Sigmoid colon (tissue), 7 donors: ENCODE data around the gene C13orf42. TPM values are rescaled to one million over a fixed set of nuclear protein-coding genes. Genes with fewer than 3 reads are reported as not detected.

Source experiments
- DNase-seq: peaks from one replicate; pipeline ENCODE4 v3.0.0-alpha.2; 2019
- H3K27ac ChIP-seq, 4 donors: fragments of 200-600 bp; sonication (generic); one replicate each; pipeline ENCODE4 v1.5.1; 2016 to 2019; ENCODE audit warnings: mild to moderate bottlenecking in 1 of 4
- H3K27me3 ChIP-seq, 3 donors: fragments of 200-600 bp; sonication (generic); one replicate each; pipeline ENCODE4 v1.5.1; 2019; ENCODE audit warnings: mild to moderate bottlenecking in 1 of 3
- H3K36me3 ChIP-seq, 4 donors: fragments of 200-600 bp; sonication (generic); one replicate each; pipeline ENCODE4 v1.5.1; 2016 to 2019
- H3K4me1 ChIP-seq, 4 donors: fragments of 200-600 bp; sonication (generic); one replicate each; pipeline ENCODE4 v1.5.1; 2017 to 2019
- H3K4me3 ChIP-seq, 4 donors: fragments of 200-600 bp; sonication (generic); one replicate each; pipeline ENCODE4 v1.5.1; 2017 to 2019; ENCODE audit warnings: mild to moderate bottlenecking in 2 of 4, moderate library complexity in 1 of 4
- H3K9me3 ChIP-seq, 4 donors: fragments of 200-600 bp in 3 of 4; sonication (generic) in 3 of 4; one replicate each; pipeline versions ENCODE4 v1.5.1 to v1.6.1; 2013 to 2019
- EP300 ChIP-seq, 4 donors: sonication (generic); formaldehyde crosslinking; IDR thresholded peaks; one replicate each; pipeline ENCODE4 v1.6.1; 2017; ENCODE audit warnings: antibody characterized with exemption in 4 of 4
- POLR2A ChIP-seq, 2 donors: fragments of 450-650 bp; IDR thresholded peaks; one replicate each; pipeline ENCODE4 v1.6.1; 2016; ENCODE audit warnings: antibody characterized with exemption in 2 of 2, mild to moderate bottlenecking in 2 of 2, moderate library complexity in 2 of 2
- POLR2AphosphoS5 ChIP-seq, 4 donors: sonication (generic); formaldehyde crosslinking; IDR thresholded peaks; one replicate each; pipeline ENCODE4 v1.6.1; 2017; ENCODE audit warnings: antibody characterized with exemption in 4 of 4
- WGBS, 2 donors: extraction: QIAGEN DNeasy Blood & Tissue Kit; methylation state at CpG; one replicate each; pipeline ENCODE4 v1.1.7; 2013; 5-methylcytosine and 5-hydroxymethylcytosine counted together
- intact Hi-C: fragments of 100-400 bp; cut with DNase I; formaldehyde crosslinking; loops from one replicate; pipeline ENCODE4 v1.15.1; 2023
- polyA plus RNA-seq, 3 donors: library from polyadenylated mRNA; stranded (reverse); fragments of 200-250 nt; gene quantifications; one replicate each; pipeline ENCODE4 v1.2.3, GENCODE V29; 2013
- total RNA-seq, 4 donors: library from RNA; depleted of rRNA; stranded (reverse); fragments of >200 nt; gene quantifications; one replicate each; pipeline ENCODE4 v1.1.0, GENCODE V29; 2016
- TF ChIP-seq, protein P1 (sequence below), 4 experiments: fragments of 450-650 bp in 3 of 4; fragments of 200-600 bp in 1 of 4; IDR thresholded peaks; one replicate each; pipeline ENCODE4 v1.5.1; 2016 to 2019; ENCODE audit warnings: antibody characterized with exemption in 4 of 4, mild to moderate bottlenecking in 3 of 4, moderate library complexity in 2 of 4
- donor health status: healthy with polysubstance abuse.
- donor health status: Bipolar disorder and iron deficiency.
- donor health status: healthy.

The C13orf42 gene
- total and polyA plus RNA-seq, 7 donors = not detected

DNA sequence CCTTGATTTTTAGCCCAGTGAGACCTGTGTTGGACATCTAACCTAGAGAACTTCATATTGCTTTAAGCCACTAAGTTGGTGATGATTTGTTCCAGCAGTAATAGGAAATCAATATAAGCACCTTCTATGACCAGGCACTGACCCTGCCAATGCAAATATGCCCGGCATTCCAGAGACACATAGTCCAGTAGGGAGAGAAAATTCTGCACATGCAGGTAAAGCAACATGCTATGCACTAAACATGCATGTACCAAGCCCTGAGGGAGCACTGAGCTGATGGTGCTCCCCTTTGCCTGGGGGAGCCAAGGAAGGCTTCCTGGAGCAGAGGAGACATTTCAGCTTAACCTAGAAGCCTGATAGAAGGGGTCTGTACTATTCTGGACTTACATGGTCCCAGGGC, 40.4 kb upstream of the C13orf42 start:
- no peaks in the 10 kb centered on the region for H3K36me3 ChIP-seq
- H3K4me3 ChIP-seq = no peak overlapping the region
- intact Hi-C loops = loop anchor here (5.0 kb wide), 1 partner anchor 71 kb away; the partner anchor contains the start of gene FAM124A
- peaks cover 0 to 12% (median 7%) of the 10 kb centered on the region in 4 donors for H3K4me1 ChIP-seq
- DNase-seq = no peak
- no peaks in the 10 kb centered on the region for H3K27me3 ChIP-seq
- no peak overlapping the region for H3K27ac ChIP-seq
- TF ChIP-seq POLR2A (IDR thresholded peaks at IDR 0.05) (no peak), EP300 (IDR thresholded peaks at IDR 0.05) (no peak), POLR2AphosphoS5 (IDR thresholded peaks at IDR 0.05) (no peak)
- TF ChIP-seq, protein P1, sequence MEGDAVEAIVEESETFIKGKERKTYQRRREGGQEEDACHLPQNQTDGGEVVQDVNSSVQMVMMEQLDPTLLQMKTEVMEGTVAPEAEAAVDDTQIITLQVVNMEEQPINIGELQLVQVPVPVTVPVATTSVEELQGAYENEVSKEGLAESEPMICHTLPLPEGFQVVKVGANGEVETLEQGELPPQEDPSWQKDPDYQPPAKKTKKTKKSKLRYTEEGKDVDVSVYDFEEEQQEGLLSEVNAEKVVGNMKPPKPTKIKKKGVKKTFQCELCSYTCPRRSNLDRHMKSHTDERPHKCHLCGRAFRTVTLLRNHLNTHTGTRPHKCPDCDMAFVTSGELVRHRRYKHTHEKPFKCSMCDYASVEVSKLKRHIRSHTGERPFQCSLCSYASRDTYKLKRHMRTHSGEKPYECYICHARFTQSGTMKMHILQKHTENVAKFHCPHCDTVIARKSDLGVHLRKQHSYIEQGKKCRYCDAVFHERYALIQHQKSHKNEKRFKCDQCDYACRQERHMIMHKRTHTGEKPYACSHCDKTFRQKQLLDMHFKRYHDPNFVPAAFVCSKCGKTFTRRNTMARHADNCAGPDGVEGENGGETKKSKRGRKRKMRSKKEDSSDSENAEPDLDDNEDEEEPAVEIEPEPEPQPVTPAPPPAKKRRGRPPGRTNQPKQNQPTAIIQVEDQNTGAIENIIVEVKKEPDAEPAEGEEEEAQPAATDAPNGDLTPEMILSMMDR (IDR thresholded peaks at IDR 0.05) = no peak
- H3K9me3 ChIP-seq = no peaks in the 10 kb centered on the region
- WGBS, 2 donors = 47 to 74% methylated on average over 1 of the region's 1 CpG

DNA sequence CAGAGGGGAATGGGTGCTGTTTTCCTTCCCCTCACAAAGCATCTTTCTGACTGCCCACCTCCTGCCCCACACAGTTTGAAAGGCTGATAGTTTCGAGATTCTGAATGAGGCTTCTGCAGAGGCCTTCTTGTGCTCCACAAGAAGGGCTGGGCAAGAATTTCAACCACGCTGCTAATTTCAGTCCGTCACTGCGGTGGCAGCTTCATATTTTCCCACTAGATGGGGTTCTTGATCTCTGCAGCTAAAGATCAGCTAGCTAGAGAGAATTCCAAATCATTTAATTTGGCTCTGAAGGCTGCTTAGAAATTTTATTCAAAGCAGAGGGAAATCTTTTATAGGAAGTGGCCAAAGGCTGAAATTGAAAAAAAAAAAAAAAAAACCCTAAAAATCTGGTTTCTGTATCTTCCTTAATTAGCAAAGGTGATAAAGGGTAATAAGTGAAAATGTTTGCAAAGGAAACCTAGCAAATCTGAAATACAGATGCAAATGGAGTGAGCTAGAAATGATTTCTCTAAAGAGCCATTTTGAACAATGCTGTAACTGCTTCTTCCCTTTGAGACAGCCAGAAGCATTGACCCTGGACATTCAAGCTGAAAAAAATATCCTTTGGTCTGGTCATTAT, 38.0 kb upstream of the C13orf42 start:
- no peaks in the 10 kb centered on the region for H3K27me3 ChIP-seq
- 6 to 23% methylated on average over 4 of the region's 4 CpGs for WGBS, 2 donors
- peak overlapping the region in 1 of 4 donors; percentile 32 for H3K27ac ChIP-seq
- H3K4me1 ChIP-seq = peaks cover 0 to 3% (median 0%) of the 10 kb centered on the region in 4 donors
- no peak for DNase-seq
- intact Hi-C loops = loop anchor here (10.0 kb wide), 1 partner anchor 976 kb away; the partner anchor contains the start of gene NEK5
- H3K9me3 ChIP-seq = no peaks in the 10 kb centered on the region
- TF ChIP-seq, protein P1 (IDR thresholded peaks at IDR 0.05) = peak; percentile 20 to 56 (median 46)
- TF ChIP-seq EP300 (IDR thresholded peaks at IDR 0.05) (no peak), POLR2A (IDR thresholded peaks at IDR 0.05) (no peak), POLR2AphosphoS5 (IDR thresholded peaks at IDR 0.05) (no peak)
- H3K4me3 ChIP-seq = no peak overlapping the region
- no peaks in the 10 kb centered on the region for H3K36me3 ChIP-seq

DNA sequence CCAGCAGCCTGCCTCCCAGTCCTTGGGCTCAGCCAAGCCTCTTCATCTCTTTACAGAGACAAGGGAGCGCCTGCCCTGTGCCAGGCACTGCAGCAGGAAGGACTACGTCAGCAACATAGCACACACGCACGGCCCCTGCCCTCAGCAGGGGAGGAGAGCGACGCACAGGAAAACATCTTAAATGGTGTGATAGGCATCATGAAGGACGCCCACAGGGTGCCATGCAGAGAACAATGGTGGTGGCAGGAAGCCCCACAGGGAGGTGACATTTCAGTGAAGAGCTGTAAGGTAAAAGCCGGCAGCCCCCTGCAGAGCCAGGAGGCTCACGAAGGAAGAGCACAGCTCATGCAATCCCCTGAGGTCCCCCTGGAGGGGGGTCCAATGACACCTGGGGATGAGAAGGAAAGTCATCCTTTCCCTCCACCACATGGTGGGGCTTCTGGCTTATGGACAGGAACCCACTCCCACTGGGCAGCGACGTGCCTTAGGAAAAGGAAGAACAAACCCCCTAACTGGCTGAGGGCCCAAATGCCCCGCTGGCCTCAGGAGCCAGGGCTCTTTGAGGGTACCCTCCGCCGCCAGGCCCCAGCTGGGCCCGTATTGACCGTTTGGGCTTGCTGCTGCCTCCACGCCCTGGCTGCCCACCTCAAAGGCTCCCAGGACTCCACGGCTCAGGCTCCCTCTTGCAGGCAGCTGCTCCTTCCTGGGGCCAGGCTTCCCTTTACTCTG, 37.3 kb upstream of the C13orf42 start:
- DNase-seq = no peak
- no peaks in the 10 kb centered on the region for H3K4me1 ChIP-seq
- H3K27me3 ChIP-seq = no peaks in the 10 kb centered on the region
- TF ChIP-seq POLR2AphosphoS5 (IDR thresholded peaks at IDR 0.05) (no peak), EP300 (IDR thresholded peaks at IDR 0.05) (no peak), POLR2A (IDR thresholded peaks at IDR 0.05) (no peak)
- TF ChIP-seq, protein P1 (IDR thresholded peaks at IDR 0.05) = no peak
- H3K36me3 ChIP-seq = no peaks in the 10 kb centered on the region
- intact Hi-C loops = loop anchor here (10.0 kb wide), 1 partner anchor 976 kb away; the partner anchor contains the start of gene NEK5
- 75 to 76% methylated on average over 18 of the region's 18 CpGs for WGBS, 2 donors
- H3K4me3 ChIP-seq = no peak overlapping the region
- H3K27ac ChIP-seq = peak overlapping the region in 1 of 4 donors; percentile 32
- no peaks in the 10 kb centered on the region for H3K9me3 ChIP-seq

DNA sequence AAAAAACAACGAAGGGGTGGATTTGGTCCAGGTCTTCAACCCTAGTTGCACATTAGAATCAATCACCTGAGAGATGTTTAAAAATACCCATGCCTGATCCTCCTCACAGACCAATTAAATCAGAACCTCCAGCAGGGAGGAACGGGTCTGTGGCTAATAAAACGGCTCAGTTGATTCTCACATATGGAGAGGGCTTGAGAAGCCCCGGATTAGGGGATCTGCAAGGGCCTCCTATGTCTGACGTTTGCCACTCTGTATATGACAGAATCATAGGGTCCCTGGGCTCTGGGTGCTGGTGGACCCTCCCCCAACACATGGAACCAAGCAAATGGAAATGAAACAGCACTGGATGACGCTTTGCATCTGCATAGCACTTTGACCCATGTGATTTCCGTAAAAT, 36.7 kb upstream of the C13orf42 start:
- no peaks in the 10 kb centered on the region for H3K9me3 ChIP-seq
- H3K27ac ChIP-seq = no peak overlapping the region
- intact Hi-C loops = loop anchor here (10.0 kb wide), 1 partner anchor 977 kb away; the partner anchor contains the start of gene NEK5
- H3K27me3 ChIP-seq = no peaks in the 10 kb centered on the region
- no peaks in the 10 kb centered on the region for H3K36me3 ChIP-seq
- TF ChIP-seq EP300 (IDR thresholded peaks at IDR 0.05) = no peak
- no peak for TF ChIP-seq POLR2A (IDR thresholded peaks at IDR 0.05)
- TF ChIP-seq, protein P1 (IDR thresholded peaks at IDR 0.05) = no peak
- TF ChIP-seq POLR2AphosphoS5 (IDR thresholded peaks at IDR 0.05) = no peak
- WGBS, 2 donors = 47 to 75% methylated on average over 7 of the region's 7 CpGs
- no peak for DNase-seq
- H3K4me3 ChIP-seq = no peak overlapping the region
- H3K4me1 ChIP-seq = no peaks in the 10 kb centered on the region
